Stomach (tissue), 9 donors: Measurements from ENCODE around the gene LYAR. TPM values are rescaled to one million over a fixed set of nuclear protein-coding genes. Genes with fewer than 3 reads are reported as not detected.
"Not testable (repeated sequence)": the region's sequence is repeated elsewhere in the genome, so short reads cannot be mapped to it uniquely, and the experiment has no call there.

Experiments used
- DNase-seq, 2 donors: peaks; one replicate each; pipeline versions ENCODE4 v3.0.0 to v3.0.0-alpha.2; 2013 to 2019
- H3K27ac ChIP-seq, 5 donors: fragments of 200-600 bp in 4 of 5; sonication (generic) in 4 of 5; one replicate each; pipeline ENCODE4 v1.5.1; 2013 to 2019; ENCODE audit warnings: mild to moderate bottlenecking in 1 of 5, moderate library complexity in 1 of 5
- H3K27me3 ChIP-seq, 3 donors: fragments of 200-600 bp; sonication (generic); one replicate each; pipeline ENCODE4 v1.5.1; 2017 to 2019; ENCODE audit warnings: mixed run types in 1 of 3
- H3K36me3 ChIP-seq, 4 donors: fragments of 200-600 bp; sonication (generic); 1 replicate in 3 of 4; 2 replicates in 1 of 4; pipeline ENCODE4 v1.5.1; 2016 to 2019
- H3K4me1 ChIP-seq, 4 donors: fragments of 200-600 bp; sonication (generic); one replicate each; pipeline ENCODE4 v1.5.1; 2016 to 2019
- H3K4me3 ChIP-seq, 4 donors: fragments of 200-600 bp; sonication (generic) in 3 of 4; one replicate each; pipeline ENCODE4 v1.5.1; 2016 to 2019; ENCODE audit warnings: mild to moderate bottlenecking in 1 of 4
- H3K9me3 ChIP-seq, 4 donors: fragments of 200-600 bp; sonication (generic); one replicate each; pipeline ENCODE4 v1.5.1; 2016 to 2019
- CTCF ChIP-seq, 7 experiments: fragments of 450-650 bp in 4 of 7; fragments of 200-600 bp in 3 of 7; sonication (generic) in 3 of 7; IDR thresholded peaks; one replicate each; pipeline ENCODE4 v1.5.1; 2016 to 2019; ENCODE audit warnings: antibody characterized with exemption in 7 of 7, control low read depth in 2 of 7, mild to moderate bottlenecking in 1 of 7
- EP300 ChIP-seq: sonication (generic); formaldehyde crosslinking; IDR thresholded peaks from one replicate; pipeline ENCODE4 v1.6.1; 2017; ENCODE audit warnings: antibody characterized with exemption
- POLR2A ChIP-seq, 4 donors: fragments of 450-650 bp; IDR thresholded peaks; one replicate each; pipeline ENCODE4 v1.6.1; 2016; ENCODE audit warnings: antibody characterized with exemption in 4 of 4, control low read depth in 2 of 4, mild to moderate bottlenecking in 1 of 4, moderate library complexity in 1 of 4
- POLR2AphosphoS5 ChIP-seq, 3 donors: sonication (generic); formaldehyde crosslinking; IDR thresholded peaks; one replicate each; pipeline ENCODE4 v1.6.1; 2016; ENCODE audit warnings: antibody characterized with exemption in 3 of 3
- whole genome bisulfite sequencing, 5 donors: extraction: QIAGEN DNeasy Blood & Tissue Kit in 3 of 5; methylation state at CpG; one replicate each; pipeline versions ENCODE4 v1.1.5 to v1.1.7; 2013 to 2018; 5-methylcytosine and 5-hydroxymethylcytosine counted together
- intact Hi-C: fragments of 100-400 bp; cut with DNase I; formaldehyde crosslinking; loops from one replicate; pipeline ENCODE4 v1.15.1; 2023; ENCODE audit warnings: low total_unique reads
- polyA plus RNA-seq, 3 donors: library from polyadenylated mRNA; stranded (reverse); fragments of 200-250 nt; gene quantifications; one replicate each; pipeline ENCODE4 v1.2.3, GENCODE V29; 2013
- total RNA-seq, 5 donors: library from RNA; depleted of rRNA; stranded (reverse); fragments of >200 nt; gene quantifications; one replicate each; pipeline versions ENCODE4 v1.1.0 to v1.2.3, GENCODE V29; 2014 to 2016
- donor health status: healthy with polysubstance abuse.
- donor health status: Bipolar disorder and iron deficiency.
- donor health status: healthy.

LYAR gene
- total and polyA plus RNA-seq, 8 donors, result 0.87 to 23.8 (median 8.5) TPM

- WGBS, 5 donors, result 68 to 79% (median 74%) methylated on average over 8 to 10 of the region's 10 CpGs
- DNase-seq, result no peak
- intact Hi-C loops, result loop anchor here (5.0 kb wide), 1 partner anchor 81 kb away; no protein-coding TSS in a partner anchor
- Histone ChIP-seq H3K4me3 (no peak overlapping the region), H3K36me3 (no peaks in the 10 kb centered on the region), H3K27ac (no peak overlapping the region), H3K4me1 (peaks cover 0 to 22% (median 10%) of the 10 kb centered on the region in 4 donors), H3K9me3 (no peaks in the 10 kb centered on the region), H3K27me3 (no peaks in the 10 kb centered on the region)
- TF ChIP-seq POLR2A (IDR thresholded peaks at IDR 0.05), result no peak
- no peak for TF ChIP-seq EP300
- TF ChIP-seq CTCF (IDR thresholded peaks at IDR 0.05), result no peak
- no peak for TF ChIP-seq POLR2AphosphoS5 (IDR thresholded peaks at IDR 0.05)
Observed at GRCh38 chr4:4256799-4257198, 33.2 kb downstream of the LYAR start.

DNA sequence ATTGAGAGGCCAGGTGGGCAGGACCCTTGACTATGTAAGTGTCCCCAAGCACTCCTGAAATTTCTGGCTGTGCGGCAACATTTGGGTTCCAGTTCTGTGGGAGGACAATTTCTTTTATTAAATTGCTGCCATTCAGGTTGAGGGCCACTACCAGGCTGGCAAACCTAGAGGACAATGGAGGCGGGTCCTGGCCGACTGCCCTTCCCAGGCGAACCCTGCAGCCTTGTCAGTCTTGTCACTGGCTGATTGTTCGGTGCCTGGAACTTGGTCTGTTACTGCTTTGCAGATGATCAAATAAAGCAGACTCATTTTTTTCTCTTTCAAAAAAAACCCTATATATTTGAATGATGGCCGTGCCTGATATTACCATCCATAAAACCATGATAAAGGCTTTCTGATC is 35.3 kb downstream of the LYAR start:
- no peak for DNase-seq
- TF ChIP-seq EP300 (no peak), POLR2AphosphoS5 (IDR thresholded peaks at IDR 0.05) (no peak), CTCF (IDR thresholded peaks at IDR 0.05) (no peak), POLR2A (IDR thresholded peaks at IDR 0.05) (no peak)
- H3K4me3 ChIP-seq, result no peak overlapping the region
- H3K4me1 ChIP-seq, result peaks cover 0 to 14% (median 7%) of the 10 kb centered on the region in 4 donors
- H3K27ac ChIP-seq, result no peak overlapping the region
- peaks cover 0 to 5% (median 0%) of the 10 kb centered on the region in 3 donors for H3K27me3 ChIP-seq
- WGBS, 5 donors, result 34 to 58% (median 47%) methylated on average over 6 of the region's 6 CpGs
- H3K36me3 ChIP-seq, result no peaks in the 10 kb centered on the region
- no peaks in the 10 kb centered on the region for H3K9me3 ChIP-seq
- intact Hi-C loops, result loop anchor here (5.0 kb wide), 1 partner anchor 83 kb away; no protein-coding TSS in a partner anchor

DNA sequence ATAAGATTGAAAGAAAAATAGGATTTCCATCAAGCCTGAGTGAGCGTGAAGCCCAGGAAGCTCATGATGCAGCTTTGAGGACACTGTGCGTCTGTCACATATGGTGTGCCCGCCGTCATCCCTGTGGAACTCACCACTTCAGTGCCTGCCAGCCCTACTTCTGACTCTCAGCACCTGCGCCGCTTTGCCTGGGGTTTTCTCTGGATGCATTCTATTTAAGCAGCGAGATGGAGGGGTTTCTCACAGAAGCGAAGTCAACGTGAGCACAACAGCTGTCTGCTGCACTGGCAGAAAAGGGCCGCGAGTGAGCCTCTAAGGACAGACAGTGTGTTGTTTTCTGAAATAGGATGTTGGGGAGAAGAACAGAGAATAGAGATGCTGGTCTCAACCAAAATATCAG is 35.8 kb downstream of the LYAR start:
- Histone ChIP-seq H3K27me3 (peaks cover 0 to 5% (median 0%) of the 10 kb centered on the region in 3 donors), H3K27ac (no peak overlapping the region), H3K4me1 (peaks cover 0 to 12% (median 4%) of the 10 kb centered on the region in 4 donors), H3K9me3 (no peaks in the 10 kb centered on the region), H3K4me3 (no peak overlapping the region), H3K36me3 (no peaks in the 10 kb centered on the region)
- TF ChIP-seq POLR2AphosphoS5 (IDR thresholded peaks at IDR 0.05), result no peak
- TF ChIP-seq POLR2A (IDR thresholded peaks at IDR 0.05), result no peak
- no peak for TF ChIP-seq CTCF (IDR thresholded peaks at IDR 0.05)
- DNase-seq, result no peak
- WGBS, 5 donors, result 86 to 91% (median 89%) methylated on average over 11 of the region's 11 CpGs
- intact Hi-C loops, result no loop called here

- Histone ChIP-seq H3K27me3 (peaks cover 0 to 5% (median 0%) of the 10 kb centered on the region in 3 donors), H3K4me3 (no peak overlapping the region), H3K36me3 (peaks cover 6 to 12% (median 9%) of the 10 kb centered on the region in 4 donors), H3K27ac (no peak overlapping the region), H3K4me1 (peaks cover 7 to 42% (median 27%) of the 10 kb centered on the region in 4 donors), H3K9me3 (no peaks in the 10 kb centered on the region)
- WGBS, 5 donors, result 72 to 81% (median 75%) methylated on average over 8 of the region's 8 CpGs
- intact Hi-C loops, result no loop called here
- no peak for TF ChIP-seq POLR2AphosphoS5 (IDR thresholded peaks at IDR 0.05)
- TF ChIP-seq POLR2A (IDR thresholded peaks at IDR 0.05), result no peak
- TF ChIP-seq EP300, result no peak
- TF ChIP-seq CTCF (IDR thresholded peaks at IDR 0.05), result no peak
- DNase-seq, result no peak
Observed at GRCh38 chr4:4249866-4250265, 40.1 kb downstream of the LYAR start.

DNA sequence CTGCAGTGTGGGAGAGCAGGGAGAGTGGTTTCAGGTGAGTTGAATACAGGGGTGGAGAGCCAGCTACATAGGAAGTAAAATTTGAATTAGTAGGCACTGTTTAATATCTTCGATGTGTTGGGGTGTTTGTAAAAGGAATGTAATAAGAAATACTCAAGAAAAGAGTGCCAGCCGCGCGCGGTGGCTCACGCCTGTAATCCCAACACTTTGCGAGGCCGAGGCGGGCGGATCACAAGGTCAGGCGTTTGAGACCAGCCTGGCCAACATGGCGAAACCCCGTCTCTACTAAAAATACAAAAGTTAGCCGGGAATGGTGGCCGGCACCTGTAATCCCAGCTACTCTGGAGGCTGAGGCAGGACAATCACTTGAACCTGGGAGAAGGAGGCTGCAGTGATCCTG is 40.6 kb downstream of the LYAR start:
- H3K4me3 ChIP-seq, H3K27me3 ChIP-seq, H3K9me3 ChIP-seq, DNase-seq, intact Hi-C loops: not testable (repeated sequence)
- 90 to 97% (median 96%) methylated on average over 15 of the region's 15 CpGs for WGBS, 5 donors
- Histone ChIP-seq H3K27ac (peak overlapping the region in 3 of 5 donors; percentile 95 to 96 (median 95)), H3K4me1 (peaks cover 7 to 42% (median 27%) of the 10 kb centered on the region in 4 donors), H3K36me3 (peaks cover 11 to 17% (median 15%) of the 10 kb centered on the region in 4 donors)
